ENCODE results near the gene SYTL1.

The SYTL1 gene

DNA sequence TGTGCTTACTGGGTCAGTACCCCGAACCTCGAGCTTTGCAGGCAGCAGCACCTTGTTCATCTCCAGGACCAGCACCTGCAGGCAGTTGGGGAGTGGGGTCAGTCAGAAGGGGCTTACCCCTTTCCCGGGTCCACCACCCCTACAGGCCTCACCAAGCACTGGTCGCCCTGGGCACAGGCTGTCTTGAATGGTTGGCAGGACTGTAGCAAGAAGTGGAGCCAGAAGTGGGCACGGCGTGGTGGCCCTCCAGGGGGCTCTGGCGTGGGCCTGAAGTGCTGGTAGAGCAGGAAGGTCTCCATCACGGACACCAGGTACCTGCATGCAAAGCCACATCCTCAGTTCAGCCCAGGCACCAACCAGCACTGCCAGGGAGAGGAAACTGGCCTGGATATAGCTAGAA is 19.7 kb downstream of the SYTL1 start:
- DNase-seq (ENCODE audit: low read depth) = no peak
- H3K4me3 ChIP-seq (ENCODE audit: low read depth, low read length) = no peak overlapping the region
- TF ChIP-seq CTCF (IDR thresholded peaks at IDR 0.05; ENCODE audit: insufficient read depth, low read depth, low read length, missing control alignments) = no peak

DNA sequence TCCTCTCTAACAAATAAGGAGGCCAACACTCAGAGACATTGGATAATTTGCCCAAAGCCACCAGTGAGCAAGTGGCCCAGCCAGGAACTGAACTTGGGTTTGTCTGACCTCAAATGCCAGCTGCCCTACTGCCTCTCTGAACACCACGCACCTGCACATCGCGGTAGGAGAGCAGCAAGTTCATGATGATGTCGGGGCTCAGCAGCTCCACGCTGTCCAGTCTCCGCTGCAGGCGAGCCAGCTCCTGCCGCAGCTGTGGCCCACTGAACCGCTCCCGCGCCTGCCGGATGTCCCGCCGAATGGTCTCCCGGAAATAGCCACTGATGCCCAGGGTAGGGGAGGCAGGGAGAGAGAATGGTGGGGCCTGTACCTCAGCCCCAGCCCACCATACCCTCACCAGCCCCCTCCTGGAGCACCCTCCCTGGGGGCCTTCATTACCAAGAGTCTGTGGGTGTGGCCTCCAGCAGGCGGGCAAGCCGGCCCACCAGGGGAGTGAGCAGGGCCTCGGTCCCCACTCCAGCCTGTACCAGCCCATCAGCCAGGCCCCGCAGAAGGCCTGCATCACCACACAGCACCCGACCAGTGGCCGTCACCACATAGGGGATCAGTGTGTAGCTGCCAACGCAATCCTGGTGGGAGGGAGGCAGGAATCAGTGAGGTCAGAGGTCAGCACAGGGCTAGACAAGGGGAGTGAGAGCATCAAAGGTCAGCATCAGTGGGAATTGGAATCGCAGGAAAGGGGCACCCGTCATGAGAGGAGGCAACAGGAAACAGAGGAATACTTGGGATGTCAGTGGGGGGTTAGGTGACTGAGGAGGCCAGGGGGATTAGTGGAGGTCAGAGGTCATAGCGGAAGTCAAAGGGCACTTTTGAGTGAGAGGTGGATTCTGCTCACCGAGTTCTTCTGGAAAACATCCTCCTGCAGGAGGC is 22.2 kb downstream of the SYTL1 start:
- no peak overlapping the region for H3K4me3 ChIP-seq (ENCODE audit: low read depth, low read length)
- DNase-seq (ENCODE audit: low read depth) = no peak
- no peak for TF ChIP-seq CTCF (IDR thresholded peaks at IDR 0.05; ENCODE audit: insufficient read depth, low read depth, low read length, missing control alignments)

GRCh38 chr1:27364696-27365371 is 23.0 kb downstream of the SYTL1 start:
- no peak for TF ChIP-seq CTCF (IDR thresholded peaks at IDR 0.05; ENCODE audit: insufficient read depth, low read depth, low read length, missing control alignments)
- DNase-seq (ENCODE audit: low read depth) = no peak
- H3K4me3 ChIP-seq (ENCODE audit: low read depth, low read length) = no peak overlapping the region

DNA sequence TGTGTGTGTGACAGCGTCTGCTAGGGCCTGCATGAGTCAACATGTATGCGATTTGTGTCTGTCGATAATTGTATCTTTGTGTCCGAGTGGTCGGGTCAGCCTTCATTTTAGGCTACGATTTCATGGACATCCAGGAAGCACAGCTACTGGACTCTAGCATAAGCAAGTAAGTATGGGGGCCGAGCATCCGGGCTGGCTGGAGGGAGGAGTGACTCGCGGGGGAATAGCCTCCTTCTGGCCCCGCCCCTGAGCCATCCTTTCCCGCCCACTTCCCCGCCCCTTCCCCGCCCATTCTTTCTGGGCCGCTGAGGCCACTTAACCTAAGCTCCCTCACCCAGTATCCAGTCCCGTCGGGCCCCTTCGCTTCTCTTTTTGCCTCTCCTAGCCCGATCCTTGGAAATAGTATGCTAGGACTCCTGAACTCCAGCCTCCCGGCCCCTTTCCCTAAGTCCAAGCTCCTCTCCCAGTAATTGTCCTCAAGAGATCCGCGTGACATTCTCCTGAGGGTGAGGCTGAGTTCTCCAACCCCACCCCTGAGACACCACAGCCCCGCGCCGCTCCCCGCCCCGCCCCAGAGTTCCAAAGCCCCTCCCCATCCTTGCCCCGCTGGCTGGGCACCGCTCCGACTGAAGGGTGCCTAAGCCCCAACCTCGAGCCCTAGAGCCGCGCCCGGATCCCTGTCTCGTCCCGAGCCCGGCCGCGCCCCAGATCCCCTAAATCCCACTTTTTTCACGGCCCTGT is 23.7 kb downstream of the SYTL1 start:
- no peak for TF ChIP-seq CTCF (IDR thresholded peaks at IDR 0.05; ENCODE audit: insufficient read depth, low read depth, low read length, missing control alignments)
- H3K4me3 ChIP-seq (ENCODE audit: low read depth, low read length) = peak overlapping the region; percentile 72
- DNase-seq (ENCODE audit: low read depth) = peak; percentile 88

GRCh38 chr1:27366113-27366410 is 24.2 kb downstream of the SYTL1 start:
- H3K4me3 ChIP-seq (ENCODE audit: low read depth, low read length) = peak overlapping the region; percentile 72
- DNase-seq (ENCODE audit: low read depth) = peak; percentile 69

More at GRCh38 chr1:27366113-27366410, 24.2 kb downstream of the SYTL1 start:
- TF ChIP-seq CTCF (IDR thresholded peaks at IDR 0.05; ENCODE audit: insufficient read depth, low read depth, low read length, missing control alignments) = no peak
